Activated CD8-positive, alpha-beta memory T cell treated with anti-CD3 and anti-CD28 coated beads, Interleukin-2, amount 50 U/mL, for 1 hour (primary cell): Measurements from ENCODE around the gene PEX14.
"Not testable (repeated sequence)": the region's sequence is repeated elsewhere in the genome, so short reads cannot be mapped to it uniquely, and the experiment has no call there.

Experiments used
- DNase-seq: peaks from one replicate; pipeline ENCODE4 v3.0.0-alpha.2; 2020; ENCODE audit errors: extremely low read depth

Gene PEX14

DNA sequence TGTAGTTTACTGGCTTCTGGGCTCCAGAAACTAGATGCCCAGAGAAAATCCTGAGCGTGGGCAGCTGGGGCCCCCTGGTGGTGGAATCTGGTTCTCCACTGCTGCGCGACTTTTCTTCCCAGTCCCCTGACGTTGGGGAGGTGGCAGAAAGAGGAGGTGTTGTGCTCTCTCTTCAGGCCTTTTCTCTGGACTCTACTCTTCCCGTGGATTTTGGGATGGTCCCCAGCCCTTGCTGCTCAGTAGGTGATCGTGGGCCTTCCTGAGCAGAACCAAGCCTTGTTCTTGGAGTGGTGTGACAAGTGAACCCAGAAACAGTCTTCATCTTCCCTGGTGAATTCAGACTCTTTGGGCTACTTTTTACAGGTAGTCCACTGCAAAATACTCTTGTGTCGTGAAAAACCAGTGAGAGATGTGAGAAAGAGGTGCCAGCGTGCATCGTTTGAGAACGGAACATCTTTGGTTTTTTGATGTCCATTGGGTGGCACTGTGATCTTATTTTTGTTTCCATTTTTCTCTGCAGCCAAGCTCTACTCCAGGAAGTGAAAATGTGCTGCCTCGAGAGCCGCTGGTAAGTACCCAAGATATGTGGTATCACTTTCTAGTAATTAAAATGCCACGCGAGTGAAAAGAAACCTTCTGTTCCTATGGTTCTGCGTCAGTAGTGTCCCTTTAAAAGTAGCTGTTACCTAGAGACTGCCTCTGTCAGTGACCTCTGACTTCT is 20.2 kb downstream of the PEX14 start:
- DNase-seq, result no peak

- no peak for DNase-seq
These were observed 20.7 kb downstream of the PEX14 start for GRCh38 chr1:10495475-10495817.

DNA sequence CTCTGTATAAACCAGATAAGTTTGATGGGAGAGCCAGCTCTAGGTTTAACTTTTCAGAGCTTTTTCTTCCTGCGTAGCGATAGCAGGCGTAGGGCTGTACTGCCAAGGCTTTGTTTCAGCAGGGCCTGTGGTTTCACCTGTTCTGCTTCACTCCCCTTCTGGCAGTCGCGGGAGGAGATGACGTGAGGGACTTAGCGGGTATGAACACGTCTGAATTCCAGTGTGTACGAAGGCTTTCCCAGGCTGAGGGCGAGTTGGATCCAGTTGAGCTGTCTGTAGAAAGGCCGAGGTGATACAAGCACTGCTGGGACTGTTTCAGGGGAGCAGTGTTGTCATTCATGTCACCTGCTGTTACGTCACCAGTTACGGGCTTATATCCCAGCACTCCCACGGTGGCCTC is 21.2 kb downstream of the PEX14 start:
- no peak for DNase-seq

- no peak for DNase-seq
These were observed 22.4 kb downstream of the PEX14 start for GRCh38 chr1:10497109-10497508.

GRCh38 chr1:10498231-10498630 is 23.5 kb downstream of the PEX14 start:
- no peak for DNase-seq

- no peak for DNase-seq
These were observed 27.5 kb downstream of the PEX14 start for GRCh38 chr1:10502206-10502605.

- no peak for DNase-seq
These were observed 29.5 kb downstream of the PEX14 start for GRCh38 chr1:10504249-10504648.

DNA sequence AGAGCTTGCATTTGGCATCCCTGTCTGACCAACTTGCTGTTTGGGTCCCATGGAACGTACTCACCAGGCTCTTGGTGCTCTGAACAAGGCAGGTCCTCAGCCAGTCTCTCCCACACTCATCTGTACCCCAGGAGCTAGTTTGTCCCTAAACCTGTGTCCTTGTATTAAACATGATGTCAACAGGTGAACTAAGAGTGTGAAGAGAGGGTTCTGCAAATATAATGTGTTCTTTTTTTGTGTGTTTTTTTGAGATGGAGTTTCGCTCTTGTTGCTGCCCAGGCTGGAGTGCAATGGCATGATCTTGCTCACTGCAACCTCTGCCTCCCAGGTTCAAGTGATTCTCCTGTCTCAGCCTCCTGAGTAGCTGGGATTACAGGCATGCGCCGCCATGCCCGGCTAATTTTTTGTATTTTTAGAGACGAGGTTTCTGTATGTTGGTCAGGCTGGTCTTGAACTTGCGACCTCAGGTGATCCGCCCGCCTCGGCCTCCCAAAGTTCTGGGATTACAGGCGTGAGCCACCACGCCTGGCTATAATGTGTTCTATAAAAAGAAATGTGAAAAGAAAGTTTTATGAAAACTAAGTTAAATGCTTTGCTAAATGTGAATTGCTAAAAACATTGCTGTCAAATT is 31.4 kb downstream of the PEX14 start:
- not testable (repeated sequence) for DNase-seq

DNA sequence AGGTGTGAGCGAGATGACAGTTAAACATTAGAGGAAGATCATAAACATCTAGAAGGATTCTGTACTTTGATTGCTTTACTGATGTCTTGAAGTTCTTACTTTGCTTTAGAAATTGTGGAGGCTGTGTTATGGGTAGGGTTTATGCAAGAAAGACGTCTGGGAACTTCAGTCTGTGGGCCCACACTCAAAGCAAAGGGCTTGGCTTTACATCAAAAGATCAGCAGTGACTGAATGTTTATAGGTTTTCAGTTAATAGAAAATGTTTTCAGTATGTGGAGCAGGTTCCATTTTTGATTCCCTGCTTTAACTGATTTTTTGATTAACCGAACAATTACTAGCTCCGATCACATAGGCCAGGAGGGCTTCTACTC is 31.9 kb downstream of the PEX14 start:
- DNase-seq, result no peak

GRCh38 chr1:10507111-10507879 is 32.5 kb downstream of the PEX14 start:
- DNase-seq, result no peak

DNA sequence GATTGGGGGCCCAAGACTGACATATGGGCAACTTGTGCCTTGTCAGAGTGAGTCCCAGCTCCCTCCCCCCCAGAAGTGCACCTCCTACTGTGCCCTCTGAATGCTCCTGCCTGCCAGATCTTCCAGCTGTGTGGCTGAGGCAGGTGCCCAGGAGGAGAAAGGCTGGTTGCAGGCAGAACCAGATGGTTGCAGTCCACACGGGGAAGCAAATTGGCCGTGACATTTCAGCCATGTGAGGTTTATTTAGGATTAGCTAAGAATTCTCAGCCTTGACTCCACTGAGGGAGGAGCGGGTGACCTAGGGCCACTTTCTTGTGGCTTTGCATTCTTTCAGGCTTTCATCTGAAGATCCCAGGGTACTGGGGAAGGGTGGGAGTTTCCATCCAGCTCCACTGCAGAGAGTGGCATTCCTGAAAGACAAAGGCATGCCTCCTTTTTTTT is 33.8 kb downstream of the PEX14 start:
- no peak for DNase-seq

DNA sequence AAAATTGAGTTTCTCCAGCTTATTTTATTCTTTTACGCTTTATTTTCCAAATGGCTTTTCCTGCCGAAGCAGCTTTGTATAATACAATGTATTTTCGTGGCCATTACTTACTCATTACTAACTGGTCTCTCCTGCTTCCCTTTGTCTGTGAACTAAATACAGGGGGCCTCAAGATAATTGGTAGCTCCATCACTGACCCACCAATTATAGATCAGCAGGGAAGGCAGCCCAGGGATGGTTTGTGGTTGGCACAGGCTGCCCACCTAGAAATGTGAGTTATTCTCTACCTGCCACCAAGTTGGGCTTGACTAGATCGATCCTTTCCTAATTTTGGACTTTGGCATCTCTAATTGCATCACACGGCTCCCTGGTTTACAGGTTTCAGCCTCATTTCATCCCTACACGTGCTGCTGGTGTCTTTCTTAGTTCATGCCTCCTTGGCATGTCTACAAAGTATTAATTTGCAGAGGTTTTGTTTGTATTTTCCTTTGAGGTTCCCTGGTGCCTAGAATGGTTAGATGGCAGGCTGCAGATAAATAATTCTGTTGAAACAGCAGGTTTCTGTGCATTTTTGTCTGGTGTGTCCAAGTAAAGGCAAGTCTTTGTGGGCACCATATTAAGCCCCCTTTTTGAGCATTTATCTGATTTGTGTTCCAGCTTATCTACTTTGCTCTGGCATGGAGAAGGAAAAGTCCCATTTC is 35.2 kb downstream of the PEX14 start:
- no peak for DNase-seq

DNA sequence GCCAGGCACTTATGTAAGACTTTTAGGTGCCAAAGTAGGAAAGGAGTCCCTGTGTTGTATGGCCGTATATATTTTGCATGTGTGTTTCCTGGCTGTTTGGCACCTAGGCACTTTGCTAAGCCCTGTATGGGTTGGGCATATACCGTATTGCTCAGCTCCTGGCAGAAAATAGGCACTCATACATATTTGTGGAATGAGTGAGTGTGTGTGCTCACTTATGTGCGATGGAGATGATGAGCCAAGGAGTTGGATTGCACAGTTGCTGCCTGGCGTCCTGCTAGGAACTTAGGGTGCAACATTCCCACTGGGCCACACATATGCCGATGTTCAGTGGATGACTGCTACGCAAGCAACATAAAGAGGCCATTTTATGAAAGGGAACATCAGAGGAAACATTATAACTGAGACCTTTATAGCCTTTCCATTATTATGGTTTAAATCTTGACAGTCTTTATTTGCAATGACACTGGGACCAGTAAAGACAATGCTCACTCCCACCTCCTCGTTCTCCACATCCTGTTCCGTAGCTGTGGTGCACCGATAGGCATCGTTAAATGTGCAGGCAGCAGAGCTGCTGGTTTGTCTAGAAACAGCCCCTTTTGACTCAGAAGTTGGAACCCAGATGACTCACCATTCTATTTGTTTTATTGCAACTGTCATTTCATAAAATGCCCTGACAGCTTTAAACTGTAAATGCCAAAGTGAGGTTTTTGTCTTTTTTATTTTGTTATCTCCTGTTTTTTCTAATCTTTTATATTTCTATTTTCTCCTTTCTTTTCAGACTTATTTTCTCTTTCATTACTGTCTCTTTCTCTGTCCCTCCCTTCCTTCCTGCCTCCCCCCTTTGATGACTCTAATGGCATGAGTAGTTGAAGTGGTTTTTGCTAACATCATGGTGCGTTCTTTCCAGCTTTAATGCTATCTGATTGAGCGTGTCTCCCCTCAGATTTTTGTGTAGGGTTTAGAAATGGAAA is 36.1 kb downstream of the PEX14 start:
- peak; percentile 68 for DNase-seq

GRCh38 chr1:10511494-10511885 is 36.7 kb downstream of the PEX14 start:
- no peak for DNase-seq

DNA sequence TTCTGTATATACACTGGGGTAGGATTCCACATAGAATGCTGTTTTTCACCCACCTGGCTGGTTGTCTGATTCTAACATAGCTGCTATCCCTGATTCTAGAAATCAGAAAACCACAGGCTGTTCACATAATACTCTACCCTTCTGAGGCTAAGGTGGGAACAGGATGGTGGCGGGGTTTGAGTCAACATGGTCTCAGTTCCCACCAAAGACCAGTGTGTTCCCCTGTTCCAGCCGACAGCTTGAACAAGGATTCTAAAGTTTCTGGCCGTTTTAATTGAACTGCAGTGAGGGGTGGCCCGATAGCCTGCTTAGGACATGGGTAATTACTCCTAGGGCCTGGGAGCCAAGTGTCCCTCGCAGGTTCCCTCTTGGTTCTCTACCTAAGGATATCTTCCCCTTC is 38.4 kb downstream of the PEX14 start:
- no peak for DNase-seq

GRCh38 chr1:10514490-10515235 is 39.9 kb downstream of the PEX14 start:
- no peak for DNase-seq

GRCh38 chr1:10515301-10515975 is 40.7 kb downstream of the PEX14 start:
- no peak for DNase-seq

DNA sequence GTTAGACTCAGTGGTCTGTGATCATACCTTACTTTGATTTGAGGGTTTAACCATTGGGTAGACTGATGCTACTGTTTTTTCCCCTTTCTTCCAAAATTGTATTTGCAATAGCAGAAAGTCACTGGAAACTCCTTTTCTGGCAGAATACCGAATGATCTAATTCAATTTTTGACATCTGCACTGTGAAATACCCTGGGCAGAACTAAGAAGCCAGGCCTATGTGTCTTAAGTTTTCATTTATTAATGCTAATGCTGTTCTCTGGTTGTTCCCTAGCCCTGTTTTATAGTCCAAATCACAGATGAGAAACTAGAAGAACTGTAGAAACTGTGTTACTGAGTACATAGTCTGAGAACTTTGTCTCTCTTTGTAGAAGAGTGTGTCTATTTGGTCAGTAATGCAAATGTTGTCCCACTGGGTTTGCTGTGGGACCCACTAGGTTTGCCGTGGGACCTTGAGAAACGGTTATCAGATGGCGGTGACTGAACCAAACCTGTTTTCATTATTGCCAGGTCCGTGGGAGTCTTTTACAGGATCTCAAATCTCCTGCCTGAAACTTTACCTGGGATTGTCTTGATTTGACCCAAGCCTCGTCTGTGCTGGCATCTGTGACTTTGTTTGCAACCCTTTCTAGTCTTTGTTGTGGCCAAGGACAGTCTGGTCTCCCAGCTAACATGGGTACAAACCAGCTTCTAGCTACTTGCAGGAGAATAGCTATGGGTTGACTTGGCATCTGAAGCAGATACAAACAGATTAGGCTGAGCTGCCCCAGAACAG is 41.4 kb downstream of the PEX14 start:
- DNase-seq, result no peak
